Measurements from ENCODE around the gene KIF3C.
"Not testable (repeated sequence)": the region's sequence is repeated elsewhere in the genome, so short reads cannot be mapped to it uniquely, and the experiment has no call there.

The KIF3C gene

DNA sequence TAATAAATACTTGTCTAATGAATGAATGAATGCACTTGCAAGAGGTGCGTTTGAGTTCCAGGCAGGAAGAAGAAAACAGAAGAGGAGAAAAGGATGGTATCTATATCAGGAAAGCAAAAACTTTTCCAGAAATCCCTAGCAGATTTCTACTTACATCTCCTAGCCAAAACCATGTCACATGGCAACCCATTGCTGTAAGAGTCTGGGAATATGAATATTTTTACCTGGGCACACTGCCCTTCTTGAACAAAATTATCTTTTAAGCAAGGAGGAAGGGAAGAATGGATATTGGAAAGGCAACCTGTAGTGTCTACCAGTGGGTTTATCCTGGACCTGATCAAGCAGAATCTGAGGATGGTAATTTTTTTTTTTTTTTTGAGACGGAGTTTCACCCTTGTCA, 59.8 kb downstream of the KIF3C start:
- no peak for DNase-seq
- no peaks in the 10 kb centered on the region for H3K9me3 ChIP-seq
- H3K4me1 ChIP-seq: no peaks in the 10 kb centered on the region
- H3K4me3 ChIP-seq (ENCODE audit: low read depth, low read length): no peak overlapping the region
- no peaks in the 10 kb centered on the region for H3K36me3 ChIP-seq
- H3K27me3 ChIP-seq: no peaks in the 10 kb centered on the region
- TF ChIP-seq, protein P1, sequence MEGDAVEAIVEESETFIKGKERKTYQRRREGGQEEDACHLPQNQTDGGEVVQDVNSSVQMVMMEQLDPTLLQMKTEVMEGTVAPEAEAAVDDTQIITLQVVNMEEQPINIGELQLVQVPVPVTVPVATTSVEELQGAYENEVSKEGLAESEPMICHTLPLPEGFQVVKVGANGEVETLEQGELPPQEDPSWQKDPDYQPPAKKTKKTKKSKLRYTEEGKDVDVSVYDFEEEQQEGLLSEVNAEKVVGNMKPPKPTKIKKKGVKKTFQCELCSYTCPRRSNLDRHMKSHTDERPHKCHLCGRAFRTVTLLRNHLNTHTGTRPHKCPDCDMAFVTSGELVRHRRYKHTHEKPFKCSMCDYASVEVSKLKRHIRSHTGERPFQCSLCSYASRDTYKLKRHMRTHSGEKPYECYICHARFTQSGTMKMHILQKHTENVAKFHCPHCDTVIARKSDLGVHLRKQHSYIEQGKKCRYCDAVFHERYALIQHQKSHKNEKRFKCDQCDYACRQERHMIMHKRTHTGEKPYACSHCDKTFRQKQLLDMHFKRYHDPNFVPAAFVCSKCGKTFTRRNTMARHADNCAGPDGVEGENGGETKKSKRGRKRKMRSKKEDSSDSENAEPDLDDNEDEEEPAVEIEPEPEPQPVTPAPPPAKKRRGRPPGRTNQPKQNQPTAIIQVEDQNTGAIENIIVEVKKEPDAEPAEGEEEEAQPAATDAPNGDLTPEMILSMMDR (IDR thresholded peaks at IDR 0.05; ENCODE audit: low read depth, low read length): no peak

DNA sequence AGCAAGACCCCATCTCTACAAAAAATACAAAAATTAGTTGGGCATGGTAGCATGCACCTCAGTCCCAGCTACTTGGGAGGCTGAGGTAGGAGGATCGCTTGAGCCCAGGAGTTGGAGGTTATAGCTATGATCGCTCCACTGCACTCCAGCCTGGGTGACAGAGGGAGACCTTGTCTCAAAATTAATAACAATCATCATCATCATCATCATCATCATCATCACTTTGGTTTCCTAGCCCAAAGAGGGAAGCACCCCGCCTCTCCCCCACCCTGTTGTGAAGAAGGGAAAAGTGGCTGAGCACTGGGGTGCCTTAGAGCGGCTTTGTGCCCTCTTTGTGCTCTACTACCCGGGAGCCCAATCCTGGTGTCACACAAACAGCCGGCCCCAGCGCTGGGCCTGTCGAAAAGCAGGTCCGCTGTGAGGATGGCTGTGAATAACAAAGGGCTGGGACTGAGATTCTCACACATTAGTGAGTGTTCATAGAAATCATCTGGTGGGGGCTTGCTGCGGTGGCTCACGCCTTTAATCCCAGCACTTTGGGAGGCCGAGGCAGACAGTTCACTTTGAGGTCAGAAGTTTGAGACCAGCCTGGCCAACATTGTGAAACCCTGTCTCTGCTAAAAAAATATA, 61.4 kb downstream of the KIF3C start:
- TF ChIP-seq, protein P1 (IDR thresholded peaks at IDR 0.05; ENCODE audit: low read depth, low read length): no peak
- no peaks in the 10 kb centered on the region for H3K4me1 ChIP-seq
- no peak overlapping the region for H3K4me3 ChIP-seq (ENCODE audit: low read depth, low read length)
- DNase-seq: no peak
- no peaks in the 10 kb centered on the region for H3K36me3 ChIP-seq
- no peaks in the 10 kb centered on the region for H3K9me3 ChIP-seq
- no peaks in the 10 kb centered on the region for H3K27me3 ChIP-seq

DNA sequence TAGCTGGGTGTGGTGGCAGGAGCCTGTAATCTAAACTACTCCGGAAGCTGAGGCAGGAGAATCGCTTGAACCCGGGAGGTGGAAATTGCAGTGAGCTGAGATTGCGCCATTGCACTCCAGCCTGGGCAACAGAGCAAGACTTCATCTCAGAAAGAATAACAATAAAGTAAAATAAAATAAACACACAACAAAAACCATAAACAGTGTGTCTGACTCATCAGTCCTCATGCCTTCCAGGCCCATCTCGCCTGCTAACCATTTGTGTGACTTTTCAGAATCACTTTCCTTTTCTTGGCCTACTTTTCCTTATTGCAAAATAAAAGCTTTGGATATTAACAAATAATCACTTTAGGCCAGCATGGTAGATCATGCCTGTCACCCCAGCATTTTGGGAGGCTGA, 62.0 kb downstream of the KIF3C start:
- Histone ChIP-seq H3K9me3 (no peaks in the 10 kb centered on the region), H3K36me3 (no peaks in the 10 kb centered on the region), H3K4me1 (no peaks in the 10 kb centered on the region), H3K27me3 (no peaks in the 10 kb centered on the region), H3K4me3 (ENCODE audit: low read depth, low read length) (no peak overlapping the region)
- TF ChIP-seq, protein P1 (IDR thresholded peaks at IDR 0.05; ENCODE audit: low read depth, low read length): no peak
- no peak for DNase-seq

DNA sequence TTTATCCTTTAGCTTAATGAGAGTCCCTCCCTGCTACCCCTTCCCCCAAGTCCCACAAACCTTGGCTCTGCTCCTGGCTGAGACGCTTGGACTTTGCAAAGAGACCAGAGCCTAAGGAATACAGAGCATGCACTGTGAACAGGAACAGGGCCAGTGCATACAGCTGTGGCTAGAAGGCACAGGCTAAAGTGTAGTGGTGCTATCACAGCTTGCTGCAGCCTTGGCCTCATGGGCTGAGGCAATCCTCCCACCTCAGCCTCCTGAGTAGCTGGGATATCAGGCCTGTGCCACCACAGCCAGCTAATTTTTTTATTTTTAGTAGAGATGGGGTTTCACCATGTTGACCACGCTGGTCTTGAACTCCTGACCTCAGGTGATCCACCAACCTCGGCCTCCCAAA, 64.5 kb downstream of the KIF3C start:
- no peaks in the 10 kb centered on the region for H3K9me3 ChIP-seq
- no peak overlapping the region for H3K4me3 ChIP-seq (ENCODE audit: low read depth, low read length)
- H3K27me3 ChIP-seq: no peaks in the 10 kb centered on the region
- no peak for DNase-seq
- H3K36me3 ChIP-seq: no peaks in the 10 kb centered on the region
- TF ChIP-seq, protein P1 (IDR thresholded peaks at IDR 0.05; ENCODE audit: low read depth, low read length): no peak
- peaks cover 5% of the 10 kb centered on the region; the same call in 1 of the 2 replicates for H3K4me1 ChIP-seq

DNA sequence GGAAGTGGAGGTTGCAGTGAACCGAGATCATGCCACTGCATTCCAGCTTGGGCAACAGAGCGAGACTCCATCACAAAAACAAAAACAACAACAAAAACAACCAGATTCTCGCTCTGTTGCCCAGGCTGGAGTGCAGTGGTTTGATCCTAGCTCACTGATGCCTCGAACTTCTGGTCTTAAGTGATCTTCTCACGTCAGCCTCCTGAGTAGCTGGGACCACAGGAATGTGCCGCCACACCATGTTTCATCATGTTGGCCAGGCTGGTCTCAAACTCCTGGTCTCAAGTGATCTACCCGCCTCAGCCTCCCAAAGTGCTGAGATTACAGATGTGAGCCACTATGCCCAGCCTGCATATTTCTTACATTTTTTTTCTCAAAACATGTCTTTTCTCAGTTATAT, 64.9 kb downstream of the KIF3C start:
- DNase-seq; H3K27me3 ChIP-seq; H3K4me1 ChIP-seq; H3K36me3 ChIP-seq; H3K4me3 ChIP-seq (ENCODE audit: low read depth, low read length); H3K9me3 ChIP-seq: not testable (repeated sequence)

DNA sequence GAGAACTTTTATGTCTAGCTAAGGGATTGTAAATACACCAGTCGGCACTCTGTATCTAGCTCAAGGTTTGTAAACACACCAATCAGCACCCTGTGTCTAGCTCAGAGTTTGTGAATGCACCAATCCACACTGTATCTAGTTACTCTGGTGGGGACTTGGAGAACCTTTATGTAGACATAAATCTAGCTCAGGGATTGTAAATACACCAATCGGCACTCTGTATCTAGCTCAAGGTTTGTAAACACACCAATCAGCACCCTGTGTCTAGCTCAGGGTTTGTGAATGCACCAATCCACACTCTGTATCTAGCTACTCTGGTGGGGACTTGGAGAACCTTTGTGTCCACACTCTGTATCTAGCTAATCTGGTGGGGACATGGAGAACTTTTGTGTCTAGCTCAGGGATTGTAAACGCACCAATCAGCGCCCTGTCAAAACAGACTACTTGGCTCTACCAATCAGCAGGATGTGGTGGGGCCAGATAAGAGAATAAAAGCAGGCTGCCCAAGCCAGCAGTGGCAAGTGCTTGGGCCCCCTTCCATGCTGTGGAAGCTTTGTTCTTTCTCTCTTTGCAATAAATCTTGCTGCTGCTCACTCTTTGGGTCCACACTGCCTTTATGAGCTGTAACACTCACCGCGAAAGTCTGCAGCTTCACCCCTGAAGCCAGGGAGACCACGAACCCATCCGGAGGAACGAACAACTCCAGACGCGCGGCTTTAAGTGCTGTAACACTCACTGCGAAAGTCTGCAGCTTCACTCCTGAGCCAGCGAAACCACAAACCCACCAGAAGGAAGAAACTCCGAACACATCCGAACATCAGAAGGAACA, 66.1 kb downstream of the KIF3C start:
- H3K27me3 ChIP-seq; DNase-seq; H3K4me3 ChIP-seq (ENCODE audit: low read depth, low read length); H3K9me3 ChIP-seq; H3K36me3 ChIP-seq; H3K4me1 ChIP-seq: not testable (repeated sequence)

DNA sequence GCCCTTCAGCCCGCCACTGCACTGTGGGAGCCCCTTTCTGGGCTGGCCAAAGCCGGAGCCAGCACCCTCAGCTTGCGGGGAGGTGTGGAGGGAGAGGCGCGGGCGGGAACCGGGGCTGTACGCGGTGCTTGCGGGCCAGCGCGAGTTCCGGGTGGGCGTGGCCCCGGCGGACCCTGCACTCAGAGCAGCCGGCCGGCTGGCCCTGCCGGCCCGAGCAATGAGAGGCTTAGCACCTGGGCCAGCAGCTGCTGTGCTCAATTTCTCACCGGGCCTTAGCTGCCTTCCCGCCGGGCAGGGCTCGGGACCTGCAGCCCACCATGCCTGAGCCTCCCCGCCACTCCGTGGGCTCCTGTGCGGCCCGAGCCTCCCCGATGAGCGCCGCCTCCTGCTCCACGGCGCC, 66.9 kb downstream of the KIF3C start:
- not testable (repeated sequence) for H3K36me3 ChIP-seq; H3K27me3 ChIP-seq; H3K4me1 ChIP-seq; DNase-seq; H3K4me3 ChIP-seq (ENCODE audit: low read depth, low read length); H3K9me3 ChIP-seq

DNA sequence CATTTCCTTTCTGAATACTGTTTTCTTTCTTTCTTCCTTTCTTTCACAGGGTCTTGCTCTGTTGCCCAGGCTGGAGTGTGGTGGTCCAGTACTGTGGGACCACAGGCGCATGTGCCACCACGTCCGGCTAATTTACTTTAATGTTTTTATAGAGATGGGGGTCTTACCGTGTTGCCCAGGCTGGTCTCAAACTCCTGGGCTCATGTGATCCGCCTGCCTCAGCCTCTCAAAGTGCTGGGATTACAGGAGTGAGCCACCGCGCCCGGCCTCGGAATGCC, 68.7 kb downstream of the KIF3C start:
- not testable (repeated sequence) for H3K4me3 ChIP-seq (ENCODE audit: low read depth, low read length)

More for the DNA sequence above, 68.7 kb downstream of the KIF3C start:
- not testable (repeated sequence) for H3K9me3 ChIP-seq, DNase-seq, H3K27me3 ChIP-seq, H3K36me3 ChIP-seq, H3K4me1 ChIP-seq

Data from BE2C (cell line).